Esophagus muscularis mucosa (tissue), 4 donors: Measurements from ENCODE around the gene KLF13.

ENCODE experiments used
- EP300 ChIP-seq: sonication (generic); formaldehyde crosslinking; IDR thresholded peaks from one replicate; pipeline ENCODE4 v1.6.1; 2017; ENCODE audit warnings: antibody characterized with exemption
- POLR2A ChIP-seq: fragments of 450-650 bp; IDR thresholded peaks from one replicate; pipeline ENCODE4 v1.6.1; 2017; ENCODE audit warnings: antibody characterized with exemption, moderate library complexity, mild to moderate bottlenecking, low read depth
- POLR2AphosphoS5 ChIP-seq, 2 donors: sonication (generic); formaldehyde crosslinking; IDR thresholded peaks; one replicate each; pipeline ENCODE4 v1.6.1; 2017; ENCODE audit warnings: antibody characterized with exemption in 2 of 2
- TF ChIP-seq, protein P1 (sequence below), 3 experiments: fragments of 200-600 bp in 2 of 3; fragments of 450-650 bp in 1 of 3; sonication (generic) in 2 of 3; IDR thresholded peaks; one replicate each; pipeline ENCODE4 v1.5.1; 2017 to 2019; ENCODE audit warnings: antibody characterized with exemption in 3 of 3, mild to moderate bottlenecking in 2 of 3, moderate library complexity in 1 of 3

DNA sequence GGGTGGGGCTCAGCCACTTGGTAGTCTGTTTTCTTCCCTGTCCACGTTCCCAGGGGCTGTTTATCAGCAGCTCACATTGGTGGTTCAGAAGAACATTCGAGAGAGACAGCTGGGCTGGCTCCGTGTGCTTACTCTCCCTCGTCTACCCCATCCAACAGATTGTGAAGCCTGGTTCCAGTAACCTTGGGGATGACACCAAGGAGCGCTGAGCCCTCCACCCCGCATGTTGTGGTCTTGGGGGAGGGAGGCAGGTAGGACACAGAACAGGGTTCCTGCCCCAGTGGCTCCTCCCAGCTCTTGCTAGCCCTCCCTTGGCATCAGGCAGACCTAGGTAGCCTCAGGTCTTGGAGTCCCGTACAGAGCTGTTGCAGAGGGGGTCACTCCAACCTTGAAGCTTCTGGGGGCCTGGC, 33.1 kb downstream of the KLF13 start:
- TF ChIP-seq, protein P1, sequence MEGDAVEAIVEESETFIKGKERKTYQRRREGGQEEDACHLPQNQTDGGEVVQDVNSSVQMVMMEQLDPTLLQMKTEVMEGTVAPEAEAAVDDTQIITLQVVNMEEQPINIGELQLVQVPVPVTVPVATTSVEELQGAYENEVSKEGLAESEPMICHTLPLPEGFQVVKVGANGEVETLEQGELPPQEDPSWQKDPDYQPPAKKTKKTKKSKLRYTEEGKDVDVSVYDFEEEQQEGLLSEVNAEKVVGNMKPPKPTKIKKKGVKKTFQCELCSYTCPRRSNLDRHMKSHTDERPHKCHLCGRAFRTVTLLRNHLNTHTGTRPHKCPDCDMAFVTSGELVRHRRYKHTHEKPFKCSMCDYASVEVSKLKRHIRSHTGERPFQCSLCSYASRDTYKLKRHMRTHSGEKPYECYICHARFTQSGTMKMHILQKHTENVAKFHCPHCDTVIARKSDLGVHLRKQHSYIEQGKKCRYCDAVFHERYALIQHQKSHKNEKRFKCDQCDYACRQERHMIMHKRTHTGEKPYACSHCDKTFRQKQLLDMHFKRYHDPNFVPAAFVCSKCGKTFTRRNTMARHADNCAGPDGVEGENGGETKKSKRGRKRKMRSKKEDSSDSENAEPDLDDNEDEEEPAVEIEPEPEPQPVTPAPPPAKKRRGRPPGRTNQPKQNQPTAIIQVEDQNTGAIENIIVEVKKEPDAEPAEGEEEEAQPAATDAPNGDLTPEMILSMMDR (IDR thresholded peaks at IDR 0.05) = no peak
- TF ChIP-seq POLR2AphosphoS5 (IDR thresholded peaks at IDR 0.05) = no peak
- TF ChIP-seq POLR2A = no peak
- TF ChIP-seq EP300 = no peak
